Measurements from ENCODE around the gene SLC35B2. TPM values are rescaled to one million over a fixed set of nuclear protein-coding genes. Genes with fewer than 3 reads are reported as not detected.

Gene SLC35B2
- total and polyA plus RNA-seq, 10 donors = 17.6 to 30.4 (median 24.0) TPM

- Histone ChIP-seq H3K36me3 (no peaks in the 10 kb centered on the region), H3K4me3 (peak overlapping the region in 1 of 8 donors; percentile 68), H3K27me3 (replicated peaks in 1 of 7) (peaks cover 0 to 83% (median 51%) of the 10 kb centered on the region in 7 donors), H3K27ac (no peak overlapping the region), H3K4me1 (peaks cover 0 to 55% (median 31%) of the 10 kb centered on the region in 6 donors), H3K9me3 (no peaks in the 10 kb centered on the region)
- TF ChIP-seq POLR2A (IDR thresholded peaks at IDR 0.05) = no peak
- TF ChIP-seq, protein P1, sequence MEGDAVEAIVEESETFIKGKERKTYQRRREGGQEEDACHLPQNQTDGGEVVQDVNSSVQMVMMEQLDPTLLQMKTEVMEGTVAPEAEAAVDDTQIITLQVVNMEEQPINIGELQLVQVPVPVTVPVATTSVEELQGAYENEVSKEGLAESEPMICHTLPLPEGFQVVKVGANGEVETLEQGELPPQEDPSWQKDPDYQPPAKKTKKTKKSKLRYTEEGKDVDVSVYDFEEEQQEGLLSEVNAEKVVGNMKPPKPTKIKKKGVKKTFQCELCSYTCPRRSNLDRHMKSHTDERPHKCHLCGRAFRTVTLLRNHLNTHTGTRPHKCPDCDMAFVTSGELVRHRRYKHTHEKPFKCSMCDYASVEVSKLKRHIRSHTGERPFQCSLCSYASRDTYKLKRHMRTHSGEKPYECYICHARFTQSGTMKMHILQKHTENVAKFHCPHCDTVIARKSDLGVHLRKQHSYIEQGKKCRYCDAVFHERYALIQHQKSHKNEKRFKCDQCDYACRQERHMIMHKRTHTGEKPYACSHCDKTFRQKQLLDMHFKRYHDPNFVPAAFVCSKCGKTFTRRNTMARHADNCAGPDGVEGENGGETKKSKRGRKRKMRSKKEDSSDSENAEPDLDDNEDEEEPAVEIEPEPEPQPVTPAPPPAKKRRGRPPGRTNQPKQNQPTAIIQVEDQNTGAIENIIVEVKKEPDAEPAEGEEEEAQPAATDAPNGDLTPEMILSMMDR (IDR thresholded peaks at IDR 0.05 in 8 of 11, conservative IDR thresholded peaks at IDR 0.05 in 3 of 11) = no peak
- TF ChIP-seq POLR2AphosphoS5 (IDR thresholded peaks at IDR 0.05) = no peak
- 78 to 87% (median 85%) methylated on average over 6 of the region's 6 CpGs for WGBS, 5 donors
- peak; percentile 51 for DNase-seq
- intact Hi-C loops (cut with DNase I; ENCODE audit: low total_unique reads) = no loop called here
Measured at GRCh38 chr6:44271406-44271723, 14.0 kb upstream of the SLC35B2 start.

- WGBS, 5 donors = 1 to 4% (median 2%) methylated on average over 22 to 86 of the region's 90 CpGs
- Histone ChIP-seq H3K27ac (no peak overlapping the region), H3K36me3 (no peaks in the 10 kb centered on the region), H3K9me3 (no peaks in the 10 kb centered on the region), H3K4me1 (peaks cover 0 to 55% (median 31%) of the 10 kb centered on the region in 6 donors), H3K27me3 (replicated peaks in 1 of 7) (peaks cover 0 to 77% (median 45%) of the 10 kb centered on the region in 7 donors), H3K4me3 (peak overlapping the region in 5 of 8 donors; percentile 16 to 68 (median 38))
- peak; percentile 77 for DNase-seq
- intact Hi-C loops (cut with DNase I; ENCODE audit: low total_unique reads) = no loop called here
- TF ChIP-seq POLR2A (IDR thresholded peaks at IDR 0.05) = no peak
- TF ChIP-seq POLR2AphosphoS5 (IDR thresholded peaks at IDR 0.05) = no peak
- TF ChIP-seq, protein P1 (IDR thresholded peaks at IDR 0.05 in 8 of 11, conservative IDR thresholded peaks at IDR 0.05 in 3 of 11) = no peak
Measured at GRCh38 chr6:44270526-44271405, 13.4 kb upstream of the SLC35B2 start.

DNA sequence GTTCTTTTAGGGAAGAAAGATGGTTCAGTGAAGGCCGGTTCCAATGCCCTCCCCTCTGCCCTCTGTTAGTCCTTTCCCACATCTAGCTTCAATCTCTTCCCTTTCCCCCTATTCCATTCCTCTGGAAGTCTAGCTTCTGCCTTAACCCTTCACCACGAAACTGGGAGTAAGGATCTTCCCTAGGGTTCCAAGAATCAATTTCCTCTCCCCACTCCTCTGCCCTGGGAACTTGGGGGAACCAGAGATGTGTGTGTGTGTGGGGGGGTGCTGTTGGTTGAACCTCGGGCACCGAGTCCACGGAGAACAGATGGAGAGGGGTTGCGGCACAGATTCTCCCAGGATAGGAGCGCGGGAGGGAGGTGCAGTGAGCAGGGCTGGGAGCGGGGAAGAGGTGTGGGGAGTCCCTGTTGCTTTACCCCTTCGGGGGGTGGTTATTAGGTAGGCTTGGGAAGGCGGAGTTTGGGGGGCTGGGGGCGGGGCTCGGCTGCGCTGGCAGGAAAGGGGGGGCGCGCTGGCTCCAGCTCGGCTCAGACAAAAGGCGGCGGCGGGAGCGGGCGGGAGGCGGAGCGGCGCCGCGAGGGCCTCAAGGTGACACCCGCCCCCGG, 12.7 kb upstream of the SLC35B2 start, which contains the start of gene TMEM151B:
Gene TMEM151B, plus strand, starts transcription at position 530 of the 605 bp plus-strand sequence. CDS start 293 bp downstream, outside the sequence.
- Histone ChIP-seq H3K36me3 (no peaks in the 10 kb centered on the region), H3K4me3 (peak within 1 kb of the TSS in 5 of 8 donors; percentile 16 to 68 (median 38)), H3K27ac (no peak within 1 kb of the TSS), H3K27me3 (replicated peaks in 1 of 7) (peaks cover 0 to 70% (median 38%) of the 10 kb centered on the region in 7 donors), H3K9me3 (no peaks in the 10 kb centered on the region), H3K4me1 (peaks cover 0 to 53% (median 30%) of the 10 kb centered on the region in 6 donors)
- no peak for TF ChIP-seq POLR2A (IDR thresholded peaks at IDR 0.05)
- no peak for TF ChIP-seq POLR2AphosphoS5 (IDR thresholded peaks at IDR 0.05)
- TF ChIP-seq, protein P1 (IDR thresholded peaks at IDR 0.05 in 8 of 11, conservative IDR thresholded peaks at IDR 0.05 in 3 of 11) = no peak
- 11 to 33% (median 16%) methylated on average over 13 to 29 of the region's 29 CpGs for WGBS, 5 donors
- no peak for DNase-seq
- intact Hi-C loops (cut with DNase I; ENCODE audit: low total_unique reads) = no loop called here

Measured in spleen (tissue), 11 donors.